ENCODE results near the gene GAL3ST2.
"Not testable (repeated sequence)": the region's sequence is repeated elsewhere in the genome, so short reads cannot be mapped to it uniquely, and the experiment has no call there.

Gene GAL3ST2

DNA sequence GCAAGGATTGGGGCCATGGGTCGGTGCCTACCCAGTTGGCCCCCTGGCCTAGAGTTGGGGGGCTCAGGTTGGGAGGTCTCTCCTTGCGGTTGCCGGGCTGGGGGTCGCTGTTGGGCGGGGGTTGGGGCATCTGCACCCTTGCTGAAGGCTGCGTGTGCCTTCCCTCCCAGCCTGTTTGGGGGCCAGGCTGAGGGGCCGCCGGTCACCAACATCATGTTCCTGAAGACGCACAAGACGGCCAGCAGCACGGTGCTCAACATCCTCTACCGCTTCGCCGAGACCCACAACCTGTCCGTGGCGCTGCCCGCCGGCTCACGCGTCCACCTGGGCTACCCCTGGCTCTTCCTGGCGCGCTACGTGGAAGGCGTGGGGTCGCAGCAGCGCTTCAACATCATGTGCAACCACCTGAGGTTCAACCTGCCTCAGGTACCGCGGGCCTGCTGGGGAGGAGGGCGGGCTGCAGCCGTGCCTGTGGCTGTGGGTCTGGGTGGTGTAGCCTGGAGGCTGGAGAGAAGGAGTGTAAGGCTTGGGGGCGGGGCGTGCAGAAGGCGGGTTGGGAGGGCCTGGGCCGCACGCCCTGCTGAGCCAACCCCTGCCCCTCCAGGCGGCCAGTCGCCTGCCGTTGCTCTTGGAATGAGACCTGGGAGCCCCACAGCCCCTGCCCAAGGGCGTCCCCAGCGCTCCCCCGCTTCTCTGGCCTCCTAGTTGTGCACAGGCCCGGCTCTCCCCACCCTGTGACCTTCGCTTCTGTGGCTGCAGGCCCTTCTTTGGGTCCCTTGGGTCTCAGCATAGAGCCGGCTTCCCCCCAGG, 25.2 kb downstream of the GAL3ST2 start:
- Histone ChIP-seq H3K4me3 (ENCODE audit: low read depth, low read length) (no peak overlapping the region), H3K9ac (no peak overlapping the region), H2AFZ (no peak overlapping the region), H3K79me2 (no peaks in the 10 kb centered on the region), H3K27me3 (ENCODE audit: control insufficient read depth, insufficient read depth, low read length) (no peaks in the 10 kb centered on the region), H3K27ac (no peak overlapping the region), H3K9me3 (ENCODE audit: control insufficient read depth, low read length) (no peaks in the 10 kb centered on the region), H3K36me3 (ENCODE audit: control insufficient read depth, insufficient read depth, low read length) (no peaks in the 10 kb centered on the region), H3K4me1 (peaks cover 2% of the 10 kb centered on the region), H3K4me2 (ENCODE audit: low read length) (no peak overlapping the region)
- TF ChIP-seq, protein P1, sequence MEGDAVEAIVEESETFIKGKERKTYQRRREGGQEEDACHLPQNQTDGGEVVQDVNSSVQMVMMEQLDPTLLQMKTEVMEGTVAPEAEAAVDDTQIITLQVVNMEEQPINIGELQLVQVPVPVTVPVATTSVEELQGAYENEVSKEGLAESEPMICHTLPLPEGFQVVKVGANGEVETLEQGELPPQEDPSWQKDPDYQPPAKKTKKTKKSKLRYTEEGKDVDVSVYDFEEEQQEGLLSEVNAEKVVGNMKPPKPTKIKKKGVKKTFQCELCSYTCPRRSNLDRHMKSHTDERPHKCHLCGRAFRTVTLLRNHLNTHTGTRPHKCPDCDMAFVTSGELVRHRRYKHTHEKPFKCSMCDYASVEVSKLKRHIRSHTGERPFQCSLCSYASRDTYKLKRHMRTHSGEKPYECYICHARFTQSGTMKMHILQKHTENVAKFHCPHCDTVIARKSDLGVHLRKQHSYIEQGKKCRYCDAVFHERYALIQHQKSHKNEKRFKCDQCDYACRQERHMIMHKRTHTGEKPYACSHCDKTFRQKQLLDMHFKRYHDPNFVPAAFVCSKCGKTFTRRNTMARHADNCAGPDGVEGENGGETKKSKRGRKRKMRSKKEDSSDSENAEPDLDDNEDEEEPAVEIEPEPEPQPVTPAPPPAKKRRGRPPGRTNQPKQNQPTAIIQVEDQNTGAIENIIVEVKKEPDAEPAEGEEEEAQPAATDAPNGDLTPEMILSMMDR (IDR thresholded peaks at IDR 0.05): no peak

- H3K4me3 ChIP-seq (ENCODE audit: low read depth, low read length): no peak overlapping the region
- no peaks in the 10 kb centered on the region for H3K27me3 ChIP-seq (ENCODE audit: control insufficient read depth, insufficient read depth, low read length)
- H3K27ac ChIP-seq: no peak overlapping the region
- H3K9ac ChIP-seq: no peak overlapping the region
- no peak overlapping the region for H2AFZ ChIP-seq
- no peaks in the 10 kb centered on the region for H3K36me3 ChIP-seq (ENCODE audit: control insufficient read depth, insufficient read depth, low read length)
- TF ChIP-seq, protein P1 (IDR thresholded peaks at IDR 0.05): no peak
- H3K4me1 ChIP-seq: peaks cover 2% of the 10 kb centered on the region
- no peaks in the 10 kb centered on the region for H3K9me3 ChIP-seq (ENCODE audit: control insufficient read depth, low read length)
- no peak overlapping the region for H3K4me2 ChIP-seq (ENCODE audit: low read length)
- no peaks in the 10 kb centered on the region for H3K79me2 ChIP-seq
These were observed 26.0 kb downstream of the GAL3ST2 start for GRCh38 chr2:241802421-241803318.

DNA sequence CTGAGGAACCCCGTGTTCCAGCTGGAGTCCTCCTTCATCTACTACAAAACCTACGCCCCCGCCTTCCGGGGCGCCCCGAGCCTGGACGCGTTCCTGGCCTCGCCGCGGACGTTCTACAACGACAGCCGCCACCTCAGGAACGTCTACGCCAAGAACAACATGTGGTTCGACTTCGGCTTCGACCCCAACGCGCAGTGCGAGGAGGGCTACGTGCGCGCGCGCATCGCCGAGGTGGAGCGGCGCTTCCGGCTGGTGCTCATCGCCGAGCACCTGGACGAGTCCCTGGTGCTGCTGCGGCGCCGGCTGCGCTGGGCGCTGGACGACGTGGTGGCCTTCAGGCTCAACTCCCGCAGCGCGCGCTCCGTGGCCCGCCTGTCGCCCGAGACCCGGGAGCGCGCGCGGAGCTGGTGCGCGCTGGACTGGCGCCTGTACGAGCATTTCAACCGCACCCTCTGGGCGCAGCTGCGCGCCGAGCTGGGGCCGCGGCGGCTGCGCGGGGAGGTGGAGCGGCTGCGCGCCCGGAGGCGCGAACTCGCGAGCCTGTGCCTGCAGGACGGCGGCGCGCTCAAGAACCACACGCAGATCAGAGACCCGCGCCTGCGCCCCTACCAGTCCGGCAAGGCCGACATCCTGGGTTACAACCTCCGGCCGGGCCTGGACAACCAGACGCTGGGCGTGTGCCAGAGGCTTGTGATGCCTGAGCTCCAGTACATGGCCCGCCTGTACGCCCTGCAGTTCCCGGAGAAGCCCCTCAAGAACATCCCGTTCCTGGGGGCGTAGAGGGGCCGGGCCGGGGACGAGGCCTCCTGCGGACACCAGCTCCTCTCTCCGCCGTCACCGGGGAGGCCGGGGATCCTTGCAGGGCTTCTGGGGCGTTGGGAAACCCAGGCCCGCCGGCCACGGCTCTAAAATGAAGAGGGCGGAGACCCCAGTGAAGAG, 27.0 kb downstream of the GAL3ST2 start:
- H3K4me3 ChIP-seq (ENCODE audit: low read depth, low read length): peak overlapping the region; percentile 35
- TF ChIP-seq, protein P1 (IDR thresholded peaks at IDR 0.05): no peak
- peaks cover 2% of the 10 kb centered on the region for H3K4me1 ChIP-seq
- H3K36me3 ChIP-seq (ENCODE audit: control insufficient read depth, insufficient read depth, low read length): no peaks in the 10 kb centered on the region
- no peak overlapping the region for H3K27ac ChIP-seq
- H3K9ac ChIP-seq: no peak overlapping the region
- peak overlapping the region; percentile 72 for H2AFZ ChIP-seq
- H3K4me2 ChIP-seq (ENCODE audit: low read length): peak overlapping the region; percentile 69
- no peaks in the 10 kb centered on the region for H3K27me3 ChIP-seq (ENCODE audit: control insufficient read depth, insufficient read depth, low read length)
- H3K9me3 ChIP-seq (ENCODE audit: control insufficient read depth, low read length): no peaks in the 10 kb centered on the region
- H3K79me2 ChIP-seq: no peaks in the 10 kb centered on the region

DNA sequence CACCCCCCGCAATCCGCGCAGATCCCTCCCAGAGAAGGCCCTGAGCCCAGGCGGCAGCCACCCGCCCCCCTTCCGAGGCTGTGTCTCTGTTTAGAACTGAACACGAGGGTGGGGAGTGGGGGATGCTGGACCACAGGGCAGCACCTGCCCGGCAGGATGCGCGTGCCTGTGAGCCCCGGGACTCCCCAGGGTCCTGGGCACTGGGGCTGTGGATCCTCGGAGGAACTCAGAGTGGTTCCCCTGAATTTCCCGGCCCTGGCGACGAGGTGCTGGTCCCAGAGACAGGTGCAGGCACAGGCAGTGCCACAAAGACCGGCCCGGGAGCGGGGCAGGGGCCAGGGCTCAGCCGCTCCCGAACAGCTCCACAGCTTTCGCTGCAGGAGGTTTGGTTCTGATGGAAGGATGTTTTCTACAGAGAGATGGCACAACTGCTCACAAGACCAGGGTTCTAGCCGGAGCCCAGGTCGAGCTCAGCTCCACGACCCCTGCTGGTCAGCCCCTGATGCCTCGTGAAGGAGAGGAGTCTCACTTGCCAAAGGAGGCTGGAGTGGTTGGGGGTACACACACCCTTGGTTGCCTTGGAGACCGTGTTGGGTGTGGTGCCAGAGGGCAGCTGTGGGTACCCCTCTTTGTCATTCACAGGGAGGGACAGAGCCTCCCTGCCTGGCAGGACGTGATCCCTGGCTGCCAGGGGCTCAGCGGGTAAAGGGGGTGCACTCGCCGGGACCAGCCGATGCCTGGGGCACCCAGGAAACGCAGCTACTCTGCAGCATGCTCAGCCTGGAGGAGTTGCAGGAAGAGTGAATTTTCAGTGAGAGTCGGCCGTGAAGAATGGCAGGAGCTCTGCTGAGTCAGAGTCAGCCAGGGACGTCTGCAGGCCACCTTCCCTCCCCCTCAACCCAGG, 28.0 kb downstream of the GAL3ST2 start:
- no peaks in the 10 kb centered on the region for H3K9me3 ChIP-seq (ENCODE audit: control insufficient read depth, low read length)
- H3K27ac ChIP-seq: no peak overlapping the region

GRCh38 chr2:241806217-241806616, 29.6 kb downstream of the GAL3ST2 start:
- H3K4me2 ChIP-seq (ENCODE audit: low read length); H3K27me3 ChIP-seq (ENCODE audit: control insufficient read depth, insufficient read depth, low read length); H3K27ac ChIP-seq; H3K4me1 ChIP-seq; H3K9ac ChIP-seq; H3K4me3 ChIP-seq (ENCODE audit: low read depth, low read length); H3K9me3 ChIP-seq (ENCODE audit: control insufficient read depth, low read length); H3K36me3 ChIP-seq (ENCODE audit: control insufficient read depth, insufficient read depth, low read length); H2AFZ ChIP-seq; H3K79me2 ChIP-seq: not testable (repeated sequence)

More for the DNA sequence above, 28.0 kb downstream of the GAL3ST2 start:
- H2AFZ ChIP-seq: no peak overlapping the region
- H3K4me1 ChIP-seq: peaks cover 2% of the 10 kb centered on the region
- no peaks in the 10 kb centered on the region for H3K79me2 ChIP-seq
- no peaks in the 10 kb centered on the region for H3K36me3 ChIP-seq (ENCODE audit: control insufficient read depth, insufficient read depth, low read length)
- H3K4me3 ChIP-seq (ENCODE audit: low read depth, low read length): no peak overlapping the region
- TF ChIP-seq, protein P1 (IDR thresholded peaks at IDR 0.05): no peak
- H3K4me2 ChIP-seq (ENCODE audit: low read length): peak overlapping the region; percentile 69
- H3K27me3 ChIP-seq (ENCODE audit: control insufficient read depth, insufficient read depth, low read length): no peaks in the 10 kb centered on the region
- H3K9ac ChIP-seq: no peak overlapping the region

All from parathyroid adenoma (tissue), 2 donors.